GM21737 (cell line): Measurements from ENCODE around the gene FGF12.
"Not testable (repeated sequence)": the region's sequence is repeated elsewhere in the genome, so short reads cannot be mapped to it uniquely, and the experiment has no call there.

Source experiments
- ATAC-seq: cut with Tn5 transposase; IDR thresholded peaks from one replicate; pipeline ENCODE4 v1.9.1; 2021; ENCODE audit warnings: mild to moderate bottlenecking, moderate library complexity; ENCODE audit not compliant: unreplicated experiment

FGF12 gene

DNA sequence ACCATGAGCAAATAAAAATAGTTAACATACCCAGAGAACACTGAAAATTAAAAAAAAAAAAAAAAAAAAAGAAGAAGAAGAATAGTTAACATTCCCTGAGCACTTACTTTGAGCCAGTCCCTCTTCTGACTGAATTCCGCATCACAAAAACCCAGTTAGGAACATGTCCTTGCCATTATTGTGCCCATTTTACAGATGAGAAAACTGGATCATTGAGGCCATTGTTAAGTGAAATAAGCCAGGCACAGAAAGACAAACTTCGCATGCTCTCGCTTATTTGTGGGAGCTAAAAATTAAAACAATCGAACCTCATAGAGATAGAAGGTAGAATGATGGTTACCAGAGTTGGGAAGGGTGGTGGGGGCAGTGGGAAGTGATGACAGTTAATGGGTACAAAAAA is 119.5 kb downstream of the FGF12 start:
- no peak for ATAC-seq

DNA sequence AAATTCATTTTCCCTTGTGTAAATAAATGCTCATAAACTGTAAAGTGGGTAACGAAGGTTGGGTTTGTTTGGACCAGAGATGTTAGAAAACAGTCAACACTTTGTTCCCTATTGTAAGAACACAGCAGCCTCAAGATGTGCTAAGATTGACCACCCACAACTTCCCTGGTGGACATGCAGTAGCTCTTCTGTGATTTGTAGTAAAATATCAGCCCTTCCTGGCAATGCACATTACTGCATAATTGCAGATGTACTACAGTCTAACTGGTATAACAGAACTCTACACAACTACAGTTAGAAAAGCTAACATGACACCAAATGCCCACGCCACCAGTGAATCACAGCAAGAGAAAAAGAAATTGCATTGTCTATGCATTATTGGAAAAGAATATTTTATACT is 129.4 kb downstream of the FGF12 start:
- no peak for ATAC-seq

DNA sequence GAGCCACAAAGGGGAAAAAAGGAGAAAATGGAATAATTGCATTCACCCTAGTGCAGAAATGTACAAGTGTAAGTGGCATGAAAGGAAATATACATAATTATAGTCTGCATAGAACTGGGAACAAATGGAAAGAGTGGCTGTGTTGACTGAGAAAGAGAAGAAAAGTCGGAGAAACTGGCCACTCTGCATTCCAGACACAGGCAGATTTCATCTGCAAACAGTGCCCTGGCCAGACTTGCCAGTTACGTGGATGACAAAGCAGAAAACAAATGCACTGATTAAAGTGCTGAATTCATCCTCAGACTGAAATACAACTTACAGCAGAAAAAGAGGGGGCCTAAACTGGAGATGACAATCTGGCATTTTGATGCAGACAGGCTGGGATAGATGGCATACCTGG is 129.8 kb downstream of the FGF12 start:
- ATAC-seq = no peak

DNA sequence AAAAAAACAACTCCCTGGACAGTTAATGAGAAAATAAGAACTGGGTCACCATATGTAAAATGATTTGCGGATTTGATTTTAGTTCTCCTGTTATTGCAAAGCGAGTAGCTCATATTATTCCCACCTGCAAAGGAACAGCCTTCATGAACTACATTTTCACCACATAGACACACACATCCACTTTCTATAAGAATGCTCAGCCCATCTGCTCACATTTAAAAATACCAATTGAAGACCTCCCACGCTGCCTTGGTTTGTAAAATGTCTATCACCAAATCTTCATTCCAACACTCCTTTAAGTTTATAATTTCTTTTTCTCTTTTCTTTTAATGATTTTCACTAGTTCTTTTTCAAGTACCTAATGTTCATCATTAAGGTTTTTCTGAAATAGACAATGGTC is 148.6 kb downstream of the FGF12 start:
- ATAC-seq = no peak

DNA sequence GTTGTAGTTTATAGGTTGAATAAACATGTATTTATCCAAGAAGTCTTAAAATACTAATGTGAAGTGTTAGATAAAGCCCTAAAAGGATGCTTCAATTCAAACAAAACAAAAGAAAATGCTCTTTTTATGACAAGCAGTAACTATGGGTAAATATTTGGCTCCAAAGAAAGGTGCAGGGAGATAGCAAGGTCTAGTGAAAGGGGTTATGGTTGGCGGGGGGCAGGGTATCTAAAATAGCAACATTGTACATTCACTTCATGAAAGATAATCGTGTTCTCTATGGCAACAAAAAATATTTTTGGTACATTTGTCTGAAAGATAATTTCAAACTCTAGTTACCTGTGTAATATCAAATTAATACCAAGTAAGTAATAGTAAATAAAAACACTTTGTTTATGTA is 149.5 kb downstream of the FGF12 start:
- ATAC-seq = no peak

DNA sequence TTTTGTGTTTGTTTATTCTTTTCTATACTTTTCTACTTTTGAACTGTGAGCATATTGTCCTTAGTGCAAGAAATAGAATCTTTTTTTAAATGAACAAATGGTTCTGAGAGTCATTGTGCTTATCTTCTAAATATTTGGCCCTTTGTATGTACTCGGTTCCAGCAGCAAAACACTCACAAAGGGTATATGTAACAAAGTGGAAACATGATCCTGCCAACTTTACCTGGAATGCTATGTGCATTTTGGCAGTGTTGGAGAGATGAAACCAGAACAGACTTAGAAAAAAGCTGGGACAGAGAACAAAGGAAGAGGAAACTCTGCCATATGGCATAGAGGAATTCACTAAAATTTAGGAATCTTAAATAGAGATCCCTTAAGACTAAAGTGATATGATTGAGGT is 150.1 kb downstream of the FGF12 start:
- ATAC-seq = no peak

DNA sequence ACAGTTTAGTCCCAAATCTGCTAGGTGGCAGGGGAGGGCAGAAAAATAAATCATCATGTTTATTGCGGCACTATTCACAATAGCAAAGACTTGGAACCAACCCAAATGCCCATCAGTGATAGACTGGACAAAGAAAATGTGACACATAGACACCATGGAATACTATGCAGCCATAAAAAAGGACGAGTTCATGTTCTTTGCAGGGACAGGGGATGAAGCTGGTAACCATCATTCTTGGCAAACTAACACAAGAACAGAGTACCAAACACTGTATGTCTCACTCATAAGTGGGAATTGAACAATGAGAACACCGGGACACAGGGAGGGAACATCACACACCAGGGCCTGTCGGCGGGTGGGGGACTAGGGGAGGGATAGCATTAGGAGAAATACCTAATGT is 150.6 kb downstream of the FGF12 start:
- ATAC-seq = not testable (repeated sequence)

DNA sequence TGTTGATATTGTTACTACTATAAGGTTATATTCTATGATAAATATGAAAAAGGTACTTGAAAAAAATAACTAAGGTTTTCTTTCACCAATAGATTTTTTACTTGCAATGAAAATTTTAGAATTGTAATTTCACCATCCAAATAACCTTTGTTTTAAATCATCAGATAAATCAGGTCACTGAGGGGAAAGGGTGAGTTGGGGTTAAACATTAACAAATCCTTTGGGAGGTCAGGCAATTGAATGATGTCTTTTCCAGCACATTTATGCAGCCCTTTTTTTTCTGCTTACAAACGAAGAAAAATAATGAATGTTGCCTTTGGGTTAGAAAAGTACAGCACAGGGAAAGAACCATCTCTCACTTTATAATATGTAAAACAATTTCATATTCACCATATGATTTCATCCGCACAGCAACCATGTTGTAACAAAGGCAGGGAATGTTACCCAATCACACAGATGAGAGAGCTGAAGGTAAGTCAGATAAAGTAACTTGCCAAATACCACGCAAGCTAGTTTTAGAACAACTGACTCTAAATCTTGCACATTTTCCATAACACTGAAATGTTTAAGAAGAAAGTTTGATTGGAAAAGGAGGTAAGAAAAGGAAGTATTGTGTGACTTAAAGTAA is 151.3 kb downstream of the FGF12 start:
- no peak for ATAC-seq

DNA sequence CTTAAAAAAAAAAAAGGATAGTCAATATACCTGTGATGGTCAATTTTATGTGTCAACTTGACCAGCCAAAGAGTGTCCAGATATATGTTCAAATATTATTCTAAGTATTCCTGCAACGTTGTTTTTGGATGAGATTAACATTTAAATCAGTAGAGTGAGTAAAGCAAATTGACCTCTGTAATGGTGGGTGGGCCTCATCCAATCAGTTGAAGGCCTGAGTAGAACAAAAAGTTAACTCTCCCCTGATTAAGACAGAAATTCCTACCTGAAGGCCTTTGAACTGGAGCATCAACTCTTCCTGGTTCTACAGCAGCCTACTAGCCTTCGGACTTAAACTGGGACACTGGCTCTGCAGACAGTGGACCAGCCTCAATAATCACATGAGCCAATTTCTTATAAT is 154.1 kb downstream of the FGF12 start:
- no peak for ATAC-seq

DNA sequence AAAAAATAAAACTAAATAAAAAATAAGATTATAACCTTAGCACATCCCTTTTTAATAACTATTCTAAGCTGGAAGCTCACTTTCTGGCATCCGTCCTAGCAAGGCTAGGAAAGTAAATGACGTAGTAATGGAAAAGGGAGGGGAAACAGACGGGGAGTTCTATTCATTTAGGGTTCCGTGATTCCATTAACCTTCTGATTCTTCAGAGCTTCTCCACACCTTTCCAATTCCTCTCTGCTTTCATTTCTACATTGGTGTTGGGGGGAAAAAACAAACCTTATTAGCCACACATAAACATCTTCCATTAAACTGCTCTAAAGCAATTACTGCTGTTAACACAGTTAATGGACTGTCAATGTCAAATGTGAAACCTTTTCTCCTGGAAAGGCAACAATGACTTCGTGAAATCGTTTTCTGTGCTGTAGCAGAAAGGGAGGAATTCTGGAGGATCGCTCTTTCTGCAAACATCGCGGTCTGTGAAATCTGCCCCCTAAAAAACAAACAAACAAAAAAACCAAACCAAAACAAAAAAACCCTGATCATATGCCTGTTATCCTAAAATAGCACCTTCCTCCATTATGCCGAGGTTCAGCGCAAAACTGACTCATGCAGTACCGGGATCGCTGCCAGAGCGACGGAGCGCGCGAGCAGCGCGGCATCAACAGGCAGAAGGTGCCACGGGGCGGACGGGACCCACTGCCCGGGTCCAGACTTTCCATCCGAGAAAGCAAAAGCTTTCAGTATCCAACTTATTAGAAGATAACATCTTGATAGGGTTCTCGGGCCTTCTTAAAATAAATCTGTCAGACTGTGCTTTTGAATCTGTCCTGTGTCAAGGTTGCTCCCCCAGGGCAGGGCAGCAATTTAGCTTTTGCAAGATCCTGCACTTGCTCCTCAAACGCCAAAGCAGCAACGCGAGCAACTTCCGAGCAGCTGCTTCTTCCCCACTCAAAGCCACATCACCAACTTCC is 156.2 kb downstream of the FGF12 start:
- no peak for ATAC-seq

DNA sequence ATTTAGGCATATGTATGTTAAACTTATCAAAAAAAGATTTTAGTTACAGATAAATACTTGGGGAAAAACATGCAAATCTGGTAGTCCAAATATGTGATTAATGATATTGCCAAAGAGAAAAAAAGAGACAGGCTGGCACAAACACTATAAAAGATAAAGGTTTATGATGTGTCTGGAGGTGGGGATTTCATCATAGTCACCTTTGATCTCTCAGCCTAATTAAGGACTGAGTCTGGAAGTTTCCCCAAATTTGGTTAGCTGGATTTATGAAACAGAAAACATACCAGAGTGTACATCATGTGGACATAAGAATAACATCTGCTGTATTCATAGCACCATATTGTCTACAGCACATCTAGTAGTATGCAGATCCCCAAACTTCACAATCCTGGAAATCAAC is 157.0 kb downstream of the FGF12 start:
- ATAC-seq = no peak

DNA sequence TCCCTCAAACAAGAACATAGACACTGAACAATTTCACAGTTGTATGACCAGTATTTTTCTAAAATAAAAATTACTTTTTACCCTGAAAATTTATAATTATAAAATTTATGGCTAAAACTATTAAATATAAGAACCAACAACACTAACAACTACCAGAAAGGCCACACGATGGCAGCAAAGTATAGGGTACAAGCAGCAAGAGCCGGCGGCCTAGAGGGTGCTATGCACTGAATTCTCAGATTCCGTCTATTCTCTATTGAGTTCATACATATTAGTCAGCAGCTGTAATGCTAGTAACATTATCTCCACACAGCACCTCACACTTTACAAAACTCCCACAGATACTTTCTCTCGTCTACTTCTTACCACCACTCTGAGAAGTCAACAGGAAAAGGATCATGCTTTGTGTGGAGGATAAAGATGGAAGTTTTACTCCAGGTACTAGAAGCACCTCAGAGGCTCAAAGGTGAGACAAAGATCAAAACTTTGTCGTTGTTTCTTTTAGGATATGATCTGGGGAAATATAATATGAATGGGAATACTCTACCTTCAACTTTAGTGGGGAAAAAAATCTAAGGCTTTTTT is 160.5 kb downstream of the FGF12 start:
- ATAC-seq = no peak

DNA sequence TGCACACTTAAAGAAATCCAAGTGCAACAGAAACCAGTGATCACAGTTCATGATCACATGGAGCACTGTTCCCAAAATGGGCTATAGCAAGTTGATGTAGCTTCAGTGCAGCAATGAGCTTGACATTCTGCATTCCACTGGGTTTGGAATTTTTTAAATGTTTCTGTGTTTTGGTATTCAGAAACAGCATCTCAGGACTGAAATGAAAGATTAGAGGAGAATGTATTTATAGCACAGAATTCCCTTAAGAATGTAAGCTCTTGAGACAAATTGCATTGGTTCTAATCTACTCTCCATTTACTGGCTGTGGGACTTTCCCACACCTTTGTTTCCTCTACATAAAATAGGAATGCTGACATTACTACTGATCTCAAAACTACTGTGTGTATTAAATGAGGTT is 162.7 kb downstream of the FGF12 start:
- no peak for ATAC-seq

DNA sequence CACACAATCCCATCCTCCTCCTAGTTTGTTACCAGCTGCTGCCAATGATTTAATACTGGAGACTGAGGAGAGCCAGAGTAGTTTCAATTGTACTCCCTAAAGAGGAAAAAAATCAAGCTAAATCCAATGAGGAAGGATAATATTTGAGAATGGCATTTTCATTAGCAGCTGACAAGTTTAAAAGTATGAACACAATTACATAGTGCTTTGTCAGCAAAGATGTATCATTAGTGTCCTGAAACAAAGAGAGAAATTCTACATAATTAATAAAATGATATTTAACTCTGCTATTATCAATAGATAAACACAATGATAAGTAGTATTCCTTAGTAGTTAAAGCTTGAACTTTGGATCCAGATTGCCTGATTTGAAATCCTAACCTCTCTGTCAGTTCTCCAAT is 163.9 kb downstream of the FGF12 start:
- ATAC-seq = no peak

DNA sequence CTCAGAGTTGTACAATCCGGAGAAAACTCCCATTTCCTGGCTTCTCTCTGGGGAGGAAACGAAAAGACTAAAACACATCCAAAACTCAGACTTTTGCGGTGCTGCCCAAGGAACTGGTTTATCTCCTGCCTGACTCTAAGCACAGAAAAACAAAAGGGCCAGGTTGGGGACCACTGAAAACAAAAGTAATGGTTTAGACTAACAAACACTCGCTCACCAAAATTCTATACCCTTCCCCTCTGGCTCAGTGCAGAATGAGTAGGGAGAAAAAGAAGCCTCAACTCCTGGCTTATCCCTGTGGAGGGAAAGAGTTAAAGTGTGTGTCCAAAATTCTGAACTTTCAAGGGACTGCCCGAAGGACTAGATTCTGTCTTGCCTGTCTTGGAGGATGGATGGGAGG is 173.6 kb downstream of the FGF12 start:
- no peak for ATAC-seq

DNA sequence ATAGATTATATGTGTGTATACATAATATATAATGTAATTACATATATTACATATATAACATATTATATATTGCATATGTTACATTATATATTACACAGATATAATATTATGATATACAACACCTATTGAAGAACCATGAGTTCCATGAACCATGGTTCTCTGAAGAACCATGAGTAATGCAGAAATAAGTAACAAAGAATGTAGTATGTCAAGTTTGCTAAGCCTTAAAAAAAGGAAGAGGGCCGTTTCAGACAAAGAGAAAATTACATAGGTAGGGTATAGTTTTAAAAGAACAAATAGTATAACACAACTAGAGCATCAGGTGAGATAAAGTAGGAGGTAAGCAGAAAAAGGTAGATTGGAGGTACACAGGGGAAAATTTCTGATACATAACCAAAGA is 177.0 kb downstream of the FGF12 start:
- no peak for ATAC-seq

DNA sequence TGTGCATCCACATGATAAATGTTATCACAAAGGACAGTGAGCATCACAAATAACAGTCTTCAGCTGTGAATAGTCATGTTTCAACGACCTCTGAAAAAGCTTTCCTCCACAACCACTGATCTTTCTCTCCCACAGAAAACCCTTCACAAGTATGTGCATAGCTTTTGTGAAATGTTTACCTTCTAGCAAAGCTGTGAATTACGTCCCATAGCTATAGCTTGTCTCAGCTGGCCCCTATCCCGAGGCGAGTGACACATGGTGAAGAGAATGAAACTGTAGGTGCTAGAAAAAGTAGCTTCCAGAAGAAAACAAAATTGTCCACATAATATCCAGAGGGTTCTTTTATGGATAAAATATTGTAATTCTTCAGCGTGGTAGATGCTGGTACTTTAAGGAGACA is 182.0 kb downstream of the FGF12 start:
- ATAC-seq = no peak

DNA sequence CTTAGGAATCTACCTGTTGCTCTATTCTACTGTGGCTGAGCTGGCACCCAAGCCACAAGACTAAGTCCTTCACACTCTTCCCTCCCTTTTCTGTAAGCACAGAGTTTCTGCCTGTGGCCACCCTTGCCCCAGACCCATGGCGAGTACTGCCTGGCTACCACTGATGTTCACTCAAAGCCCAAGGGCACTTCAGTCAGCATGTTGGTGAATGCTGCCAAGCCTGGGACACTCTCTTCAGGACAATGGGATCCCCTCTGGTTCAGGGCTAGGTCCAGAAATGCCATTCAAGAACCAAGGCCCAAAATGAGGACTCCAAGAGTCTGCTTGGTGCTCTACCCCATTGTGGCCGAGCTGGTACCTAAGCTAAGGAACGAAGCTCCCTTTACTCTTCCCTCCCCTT is 184.2 kb downstream of the FGF12 start:
- ATAC-seq = no peak

DNA sequence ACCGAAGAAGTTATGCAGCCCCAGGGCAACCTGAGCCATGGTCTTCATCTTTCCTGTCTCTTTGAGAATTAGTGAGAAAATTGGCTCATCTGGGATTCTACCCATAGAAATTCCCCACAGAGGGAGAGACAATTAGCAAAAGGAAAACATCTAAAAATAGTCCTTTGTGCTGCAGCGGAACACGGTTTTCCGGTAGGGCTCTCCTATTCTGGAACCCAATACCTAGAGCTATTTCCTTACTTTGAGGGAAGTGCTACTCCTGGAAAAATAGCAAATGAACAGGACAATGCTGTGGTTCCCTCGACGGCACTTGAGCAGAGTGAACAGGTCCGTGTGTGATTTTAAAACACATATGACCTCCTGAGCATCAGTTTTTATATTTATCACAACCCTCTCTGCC is 210.5 kb downstream of the FGF12 start:
- ATAC-seq = no peak

DNA sequence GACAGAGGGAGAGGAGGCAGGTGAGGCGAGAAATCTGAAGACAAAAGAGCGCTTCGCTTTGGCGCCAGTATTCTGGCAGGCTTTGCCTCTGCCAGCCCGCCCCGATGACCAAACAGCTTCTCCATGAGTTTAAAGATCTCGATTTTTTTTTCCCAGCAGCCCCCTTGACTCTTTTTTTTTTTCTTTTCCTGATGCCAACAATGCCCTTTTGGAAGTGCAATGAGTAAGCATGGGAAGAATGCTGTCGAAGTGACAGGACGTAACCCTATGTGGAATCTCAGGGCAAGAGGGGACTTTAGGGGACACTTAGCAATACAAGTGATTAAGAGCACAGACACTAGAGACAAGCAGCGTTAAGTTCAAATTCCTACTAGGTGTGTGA is 211.7 kb downstream of the FGF12 start:
- ATAC-seq = no peak

DNA sequence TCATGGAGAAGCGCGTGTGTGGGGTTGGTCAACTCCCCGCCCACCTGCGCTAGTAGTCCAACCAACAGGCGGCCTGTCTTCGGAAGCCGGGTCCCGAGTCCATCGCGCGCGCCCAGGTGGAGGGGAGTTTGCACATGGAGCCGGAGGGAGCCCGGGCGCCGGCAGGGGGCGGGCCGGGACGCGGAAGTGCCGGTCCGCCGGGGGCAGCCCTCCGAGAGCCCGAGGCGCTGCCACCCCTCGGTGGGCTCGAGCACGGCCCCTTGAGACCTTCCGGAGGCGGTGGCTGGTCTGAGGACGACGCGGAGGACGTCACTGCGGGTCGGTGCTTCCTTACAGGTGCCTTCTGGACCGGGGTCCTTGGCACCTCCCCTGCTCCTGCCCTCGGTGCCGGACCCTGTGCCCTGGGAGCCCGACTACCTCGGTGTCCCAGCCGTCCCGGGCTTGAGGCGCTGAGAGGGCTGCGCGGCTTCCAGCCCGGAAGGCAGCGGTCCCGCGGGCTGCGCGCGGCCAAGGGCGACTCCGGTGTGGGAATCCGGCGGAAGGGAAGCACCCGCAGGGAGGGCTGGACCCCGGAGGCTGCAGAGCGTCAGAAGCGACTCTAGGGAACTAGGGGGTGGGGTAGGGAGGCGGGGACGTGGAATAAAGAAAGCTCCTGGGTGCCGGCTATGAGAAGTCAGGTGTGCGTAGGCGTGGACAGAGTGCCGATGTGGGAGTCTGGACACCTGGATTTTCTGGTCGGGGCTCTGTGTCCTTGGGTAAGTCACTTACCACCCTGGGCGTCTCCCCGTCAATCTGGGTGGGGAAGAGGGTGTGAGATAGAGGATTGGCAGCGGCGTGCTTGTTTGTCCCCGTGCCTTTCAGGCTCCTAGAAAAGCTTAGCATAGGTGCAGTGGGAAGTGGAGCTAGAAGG is 212.3 kb downstream of the FGF12 start:
- no peak for ATAC-seq
